Vagina (tissue), 2 donors: Measurements from ENCODE around the gene IFNA13.

Experiments
- CTCF ChIP-seq, 3 experiments: fragments of 450-650 bp in 2 of 3; fragments of 200-600 bp in 1 of 3; sonication (generic) in 1 of 3; IDR thresholded peaks; one replicate each; pipeline ENCODE4 v1.5.1; 2017 to 2019; ENCODE audit warnings: antibody characterized with exemption in 3 of 3, mild to moderate bottlenecking in 2 of 3, moderate library complexity in 2 of 3
- POLR2A ChIP-seq, 2 donors: fragments of 450-650 bp; IDR thresholded peaks; one replicate each; pipeline ENCODE4 v1.6.1; 2017; ENCODE audit warnings: antibody characterized with exemption in 2 of 2, mild to moderate bottlenecking in 2 of 2, moderate library complexity in 2 of 2

GRCh38 chr9:21350787-21351186 is 17.1 kb downstream of the IFNA13 start, which contains the start of gene IFNA6:
- TF ChIP-seq CTCF (IDR thresholded peaks at IDR 0.05) (no peak), POLR2A (IDR thresholded peaks at IDR 0.05) (no peak)
